Tibial artery (tissue), 4 donors: ENCODE results near the gene FNDC8.
"Not testable (repeated sequence)": the region's sequence is repeated elsewhere in the genome, so short reads cannot be mapped to it uniquely, and the experiment has no call there.

ENCODE experiments used
- DNase-seq, 2 donors: peaks; one replicate each; pipeline ENCODE4 v3.0.0-alpha.2; 2019
- H3K27ac ChIP-seq, 2 donors: fragments of 200-600 bp; sonication (generic) in 1 of 2; 1 replicate in 1 of 2; 2 replicates in 1 of 2; pipeline ENCODE4 v1.5.1; 2018 to 2019; ENCODE audit warnings: mild to moderate bottlenecking in 1 of 2
- H3K27me3 ChIP-seq, 2 donors: fragments of 200-600 bp; sonication (generic) in 1 of 2; one replicate each; pipeline versions ENCODE4 v1.5.1 to v1.6.0; 2016 to 2019
- H3K36me3 ChIP-seq, 3 donors: fragments of 200-600 bp; sonication (generic) in 2 of 3; one replicate each; pipeline ENCODE4 v1.5.1; 2016 to 2019; ENCODE audit warnings: mild to moderate bottlenecking in 2 of 3
- H3K4me1 ChIP-seq, 4 donors: fragments of 200-600 bp; sonication (generic) in 2 of 4; 1 replicate in 3 of 4; 2 replicates in 1 of 4; pipeline ENCODE4 v1.5.1; 2016 to 2019
- H3K4me3 ChIP-seq, 2 donors: fragments of 200-600 bp; sonication (generic) in 1 of 2; 1 replicate in 1 of 2; 2 replicates in 1 of 2; pipeline ENCODE4 v1.5.1; 2018 to 2019; ENCODE audit warnings: mild to moderate bottlenecking in 2 of 2
- H3K9me3 ChIP-seq, 3 donors: fragments of 200-600 bp; sonication (generic) in 1 of 3; one replicate each; pipeline ENCODE4 v1.5.1; 2016 to 2019
- CTCF ChIP-seq, 2 experiments: fragments of 200-600 bp in 1 of 2; fragments of 450-650 bp in 1 of 2; IDR thresholded peaks; one replicate each; pipeline ENCODE4 v1.5.1; 2017 to 2019; ENCODE audit warnings: antibody characterized with exemption in 2 of 2, mild to moderate bottlenecking in 1 of 2, moderate library complexity in 1 of 2
- intact Hi-C: fragments of 100-400 bp; cut with DNase I; formaldehyde crosslinking; loops from one replicate; pipeline ENCODE4 v1.15.0; 2023; ENCODE audit warnings: low total_unique reads

The FNDC8 gene

GRCh38 chr17:35099908-35100307 is 21.5 kb upstream of the FNDC8 start:
- intact Hi-C loops: no loop called here
- peaks cover 10 to 67% (median 47%) of the 10 kb centered on the region in 3 donors for H3K36me3 ChIP-seq

GRCh38 chr17:35101036-35101435 is 20.4 kb upstream of the FNDC8 start:
- H3K27ac ChIP-seq: no peak overlapping the region
- H3K4me3 ChIP-seq: no peak overlapping the region
- no peak for TF ChIP-seq CTCF (IDR thresholded peaks at IDR 0.05)
- H3K27me3 ChIP-seq: no peaks in the 10 kb centered on the region
- no peak for DNase-seq
- no peaks in the 10 kb centered on the region for H3K4me1 ChIP-seq
- peaks cover 15 to 78% (median 53%) of the 10 kb centered on the region in 3 donors for H3K36me3 ChIP-seq
- intact Hi-C loops: no loop called here
- no peaks in the 10 kb centered on the region for H3K9me3 ChIP-seq

More at GRCh38 chr17:35099908-35100307, 21.5 kb upstream of the FNDC8 start:
- DNase-seq: no peak
- H3K4me3 ChIP-seq: no peak overlapping the region
- H3K4me1 ChIP-seq: no peaks in the 10 kb centered on the region
- TF ChIP-seq CTCF (IDR thresholded peaks at IDR 0.05): no peak
- H3K27ac ChIP-seq: no peak overlapping the region
- H3K27me3 ChIP-seq: no peaks in the 10 kb centered on the region
- no peaks in the 10 kb centered on the region for H3K9me3 ChIP-seq

GRCh38 chr17:35101725-35102124 is 19.7 kb upstream of the FNDC8 start:
- Histone ChIP-seq H3K27ac (no peak overlapping the region), H3K27me3 (no peaks in the 10 kb centered on the region), H3K4me1 (no peaks in the 10 kb centered on the region), H3K9me3 (no peaks in the 10 kb centered on the region), H3K36me3 (peaks cover 22 to 85% (median 57%) of the 10 kb centered on the region in 3 donors), H3K4me3 (no peak overlapping the region)
- no peak for TF ChIP-seq CTCF (IDR thresholded peaks at IDR 0.05)
- no peak for DNase-seq
- intact Hi-C loops: no loop called here

- intact Hi-C loops: no loop called here
- no peak for DNase-seq
- TF ChIP-seq CTCF (IDR thresholded peaks at IDR 0.05): no peak
- Histone ChIP-seq H3K4me1 (no peaks in the 10 kb centered on the region), H3K27me3 (no peaks in the 10 kb centered on the region), H3K27ac (no peak overlapping the region), H3K4me3 (no peak overlapping the region), H3K36me3 (peaks cover 22 to 80% (median 57%) of the 10 kb centered on the region in 3 donors), H3K9me3 (no peaks in the 10 kb centered on the region)
Observed at GRCh38 chr17:35103271-35103670, 18.1 kb upstream of the FNDC8 start.

GRCh38 chr17:35104844-35105450 is 16.5 kb upstream of the FNDC8 start:
- Histone ChIP-seq H3K27ac (no peak overlapping the region), H3K4me3 (no peak overlapping the region), H3K27me3 (no peaks in the 10 kb centered on the region), H3K4me1 (no peaks in the 10 kb centered on the region), H3K9me3 (no peaks in the 10 kb centered on the region), H3K36me3 (peaks cover 15 to 64% (median 43%) of the 10 kb centered on the region in 3 donors)
- no peak for TF ChIP-seq CTCF (IDR thresholded peaks at IDR 0.05)
- no peak for DNase-seq
- intact Hi-C loops: no loop called here

GRCh38 chr17:35110791-35111190 is 10.6 kb upstream of the FNDC8 start:
- peak in 1 of 2 donors; percentile 25 for DNase-seq
- not testable (repeated sequence) for H3K27ac ChIP-seq, H3K9me3 ChIP-seq, H3K4me1 ChIP-seq, H3K27me3 ChIP-seq, H3K4me3 ChIP-seq
- intact Hi-C loops: loop anchor here (10.0 kb wide), 1 partner anchor 126 kb away; the partner anchor contains the start of gene LIG3
- H3K36me3 ChIP-seq: peaks cover 6 to 15% (median 9%) of the 10 kb centered on the region in 3 donors
